ENCODE results near the gene GALNT10. TPM values are rescaled to one million over a fixed set of nuclear protein-coding genes. Genes with fewer than 3 reads are reported as not detected.
A peak's percentile ranks its signal among the peaks of the same experiment; 100 is the strongest.

The GALNT10 gene
- total RNA-seq, 1 donor from 2014 or later = 178 TPM

DNA sequence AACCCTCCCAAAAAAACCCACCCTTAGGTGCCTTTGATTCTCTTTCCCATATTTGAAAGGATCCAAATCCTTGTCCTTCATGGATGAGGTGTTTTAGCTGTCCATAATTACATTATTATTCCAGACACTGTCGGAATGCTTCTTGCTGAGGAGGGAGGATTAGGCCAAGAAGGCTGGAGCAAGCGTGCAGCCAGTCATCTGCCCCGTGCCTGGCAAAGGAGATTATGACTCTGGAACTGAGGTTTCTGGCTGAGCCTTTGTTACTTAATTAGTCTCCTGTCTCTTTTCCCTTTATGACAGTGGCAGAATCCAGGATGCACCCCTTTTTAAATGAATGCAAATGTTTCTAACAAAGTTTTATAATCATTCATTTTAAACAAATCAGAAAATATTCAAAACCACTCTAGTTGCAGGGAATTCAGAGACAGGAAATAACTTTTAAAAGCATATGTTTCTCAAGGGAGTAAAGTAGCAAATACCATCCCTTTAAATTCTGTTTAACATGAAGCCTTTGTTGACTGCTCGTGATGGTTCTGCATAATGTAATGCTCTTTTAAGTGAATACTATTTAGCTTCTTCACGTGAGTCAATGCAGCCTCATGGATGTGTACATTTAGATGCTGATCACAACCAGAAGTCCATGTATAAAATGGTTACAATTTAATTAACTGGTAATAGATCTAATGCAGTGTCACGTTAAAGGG is 69.8 kb downstream of the GALNT10 start:
- no peaks in the 10 kb centered on the region for H3K27me3 Mint-ChIP-seq (ENCODE audit: unreplicated experiment)
- peaks cover 57% of the 10 kb centered on the region for H3K4me1 Mint-ChIP-seq (ENCODE audit: unreplicated experiment)
- H3K27ac Mint-ChIP-seq (ENCODE audit: unreplicated experiment) = peak overlapping the region; percentile 52
- DNase-seq (ENCODE audit: extremely low spot score, unreplicated experiment) = no peak
- TF ChIP-seq, protein P1, sequence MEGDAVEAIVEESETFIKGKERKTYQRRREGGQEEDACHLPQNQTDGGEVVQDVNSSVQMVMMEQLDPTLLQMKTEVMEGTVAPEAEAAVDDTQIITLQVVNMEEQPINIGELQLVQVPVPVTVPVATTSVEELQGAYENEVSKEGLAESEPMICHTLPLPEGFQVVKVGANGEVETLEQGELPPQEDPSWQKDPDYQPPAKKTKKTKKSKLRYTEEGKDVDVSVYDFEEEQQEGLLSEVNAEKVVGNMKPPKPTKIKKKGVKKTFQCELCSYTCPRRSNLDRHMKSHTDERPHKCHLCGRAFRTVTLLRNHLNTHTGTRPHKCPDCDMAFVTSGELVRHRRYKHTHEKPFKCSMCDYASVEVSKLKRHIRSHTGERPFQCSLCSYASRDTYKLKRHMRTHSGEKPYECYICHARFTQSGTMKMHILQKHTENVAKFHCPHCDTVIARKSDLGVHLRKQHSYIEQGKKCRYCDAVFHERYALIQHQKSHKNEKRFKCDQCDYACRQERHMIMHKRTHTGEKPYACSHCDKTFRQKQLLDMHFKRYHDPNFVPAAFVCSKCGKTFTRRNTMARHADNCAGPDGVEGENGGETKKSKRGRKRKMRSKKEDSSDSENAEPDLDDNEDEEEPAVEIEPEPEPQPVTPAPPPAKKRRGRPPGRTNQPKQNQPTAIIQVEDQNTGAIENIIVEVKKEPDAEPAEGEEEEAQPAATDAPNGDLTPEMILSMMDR (IDR thresholded peaks at IDR 0.05) = no peak
- H3K9me3 Mint-ChIP-seq (ENCODE audit: unreplicated experiment) = no peaks in the 10 kb centered on the region
- H3K36me3 Mint-ChIP-seq (ENCODE audit: unreplicated experiment) = peaks cover 5% of the 10 kb centered on the region
- H3K4me3 Mint-ChIP-seq (ENCODE audit: unreplicated experiment) = peak overlapping the region; percentile 22

DNA sequence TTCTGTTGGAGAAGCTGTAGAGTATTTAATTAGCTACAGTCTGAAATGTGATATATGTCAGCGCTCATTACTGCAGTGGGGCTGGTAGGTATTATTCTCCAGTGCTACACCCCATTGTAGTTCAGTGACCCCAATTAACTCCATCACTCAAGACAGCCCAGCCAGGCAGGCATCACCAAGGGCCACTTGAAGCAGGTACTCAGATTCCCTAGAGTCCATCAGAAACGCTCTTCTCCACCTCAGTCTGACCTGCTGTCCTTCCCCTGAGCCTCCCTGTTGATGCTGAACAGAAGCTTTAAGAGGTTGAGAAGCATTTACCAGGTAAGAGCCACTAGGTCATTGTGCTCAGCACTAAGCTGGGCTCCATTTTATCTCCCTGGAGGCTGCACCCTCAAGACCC is 71.8 kb downstream of the GALNT10 start:
- no peak for DNase-seq (ENCODE audit: extremely low spot score, unreplicated experiment)
- H3K4me3 Mint-ChIP-seq (ENCODE audit: unreplicated experiment) = no peak overlapping the region
- H3K36me3 Mint-ChIP-seq (ENCODE audit: unreplicated experiment) = peaks cover 7% of the 10 kb centered on the region
- no peak overlapping the region for H3K27ac Mint-ChIP-seq (ENCODE audit: unreplicated experiment)
- H3K4me1 Mint-ChIP-seq (ENCODE audit: unreplicated experiment) = peaks cover 65% of the 10 kb centered on the region
- no peaks in the 10 kb centered on the region for H3K27me3 Mint-ChIP-seq (ENCODE audit: unreplicated experiment)
- H3K9me3 Mint-ChIP-seq (ENCODE audit: unreplicated experiment) = no peaks in the 10 kb centered on the region
- TF ChIP-seq, protein P1 (IDR thresholded peaks at IDR 0.05) = no peak

DNA sequence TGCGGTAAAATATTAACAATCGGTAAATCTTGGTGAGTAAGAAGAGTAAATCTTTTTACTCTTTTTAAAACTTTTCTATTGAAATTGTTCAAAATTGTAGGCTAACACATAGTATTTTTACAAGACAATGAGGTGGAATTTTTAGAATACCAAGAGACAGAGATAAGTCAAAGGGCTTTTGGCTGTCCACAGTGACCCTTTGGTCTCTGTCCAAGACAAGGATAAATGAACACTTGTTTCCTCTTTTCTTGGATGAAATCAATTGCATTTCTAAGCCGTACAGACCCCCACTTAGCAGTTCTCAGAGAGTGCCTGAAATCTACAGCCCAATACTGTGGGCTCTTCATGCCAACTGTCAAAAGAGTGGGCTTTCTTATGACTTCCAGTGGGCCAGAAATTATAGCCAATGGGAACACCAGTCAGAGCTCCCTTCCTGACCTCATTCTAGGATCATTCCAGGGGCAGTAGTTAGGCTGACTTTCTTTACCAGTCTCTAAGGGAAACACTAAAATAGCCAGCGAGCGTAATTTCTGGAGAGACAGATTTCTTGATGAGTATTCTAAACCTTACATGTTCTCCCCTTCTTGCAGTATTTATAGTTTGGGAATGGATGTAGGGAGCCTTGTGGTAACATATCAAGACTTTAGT is 74.1 kb downstream of the GALNT10 start:
- Mint-ChIP-seq H3K9me3 (ENCODE audit: unreplicated experiment) (no peaks in the 10 kb centered on the region), H3K27ac (ENCODE audit: unreplicated experiment) (no peak overlapping the region), H3K4me3 (ENCODE audit: unreplicated experiment) (no peak overlapping the region), H3K27me3 (ENCODE audit: unreplicated experiment) (no peaks in the 10 kb centered on the region), H3K36me3 (ENCODE audit: unreplicated experiment) (peaks cover 7% of the 10 kb centered on the region), H3K4me1 (ENCODE audit: unreplicated experiment) (peaks cover 61% of the 10 kb centered on the region)
- DNase-seq (ENCODE audit: extremely low spot score, unreplicated experiment) = no peak
- TF ChIP-seq, protein P1 (IDR thresholded peaks at IDR 0.05) = no peak

DNA sequence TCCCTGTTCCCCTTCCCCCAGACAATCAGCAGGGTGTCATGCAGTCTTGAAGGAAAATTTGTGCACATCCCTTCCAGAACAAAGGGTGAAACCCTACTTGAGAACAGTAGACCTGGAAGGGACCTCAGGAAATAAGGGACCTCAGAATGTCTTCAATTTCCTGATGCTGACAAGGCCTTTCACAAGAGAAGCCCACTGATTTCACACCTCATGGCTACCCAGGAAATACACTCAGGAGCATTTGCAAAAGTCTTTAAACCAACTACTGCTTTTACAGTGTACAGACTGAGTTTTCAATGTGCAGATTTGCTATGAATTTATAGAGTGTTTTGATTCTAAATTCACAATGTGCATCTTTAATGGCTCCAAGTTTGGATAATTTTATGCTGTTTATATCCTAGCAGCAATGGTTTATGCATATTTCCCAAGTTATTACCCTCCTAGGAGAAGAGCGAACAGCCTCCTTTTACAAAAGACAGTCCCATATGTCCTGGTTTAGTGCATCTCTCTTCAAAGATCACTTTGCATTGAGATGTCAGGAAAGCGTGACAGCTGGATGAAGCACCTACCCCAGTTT is 74.8 kb downstream of the GALNT10 start:
- H3K36me3 Mint-ChIP-seq (ENCODE audit: unreplicated experiment) = peaks cover 7% of the 10 kb centered on the region
- no peaks in the 10 kb centered on the region for H3K27me3 Mint-ChIP-seq (ENCODE audit: unreplicated experiment)
- DNase-seq (ENCODE audit: extremely low spot score, unreplicated experiment) = no peak
- no peak overlapping the region for H3K4me3 Mint-ChIP-seq (ENCODE audit: unreplicated experiment)
- H3K27ac Mint-ChIP-seq (ENCODE audit: unreplicated experiment) = no peak overlapping the region
- TF ChIP-seq, protein P1 (IDR thresholded peaks at IDR 0.05) = no peak
- H3K9me3 Mint-ChIP-seq (ENCODE audit: unreplicated experiment) = no peaks in the 10 kb centered on the region
- peaks cover 55% of the 10 kb centered on the region for H3K4me1 Mint-ChIP-seq (ENCODE audit: unreplicated experiment)

DNA sequence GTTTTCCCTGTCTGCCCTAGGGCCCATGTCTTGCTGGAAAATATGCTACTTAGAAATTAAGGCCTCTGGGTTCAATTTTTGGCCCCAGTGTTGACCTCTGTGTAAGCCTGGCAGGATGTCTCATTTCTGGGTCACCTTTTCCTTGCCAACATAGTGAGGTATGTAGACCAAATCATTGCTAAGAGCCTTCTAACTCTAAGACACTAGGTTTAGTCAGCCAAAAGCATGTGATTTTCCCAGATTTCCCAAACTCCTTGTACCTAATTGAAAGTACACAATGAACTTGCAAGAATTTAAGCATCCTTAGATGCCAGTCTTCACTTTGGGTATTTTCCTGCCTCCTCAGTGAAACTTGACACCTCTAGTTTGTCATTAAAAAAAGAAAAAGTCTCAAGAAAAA is 77.0 kb downstream of the GALNT10 start:
- DNase-seq (ENCODE audit: extremely low spot score, unreplicated experiment) = no peak
- H3K4me1 Mint-ChIP-seq (ENCODE audit: unreplicated experiment) = peaks cover 49% of the 10 kb centered on the region
- peak overlapping the region; percentile 78 for H3K27ac Mint-ChIP-seq (ENCODE audit: unreplicated experiment)
- no peak overlapping the region for H3K4me3 Mint-ChIP-seq (ENCODE audit: unreplicated experiment)
- H3K27me3 Mint-ChIP-seq (ENCODE audit: unreplicated experiment) = no peaks in the 10 kb centered on the region
- H3K36me3 Mint-ChIP-seq (ENCODE audit: unreplicated experiment) = peaks cover 5% of the 10 kb centered on the region
- TF ChIP-seq, protein P1 (IDR thresholded peaks at IDR 0.05) = no peak
- H3K9me3 Mint-ChIP-seq (ENCODE audit: unreplicated experiment) = no peaks in the 10 kb centered on the region
